Endometrial microvascular endothelial cells (primary cell): ENCODE measurements around the gene LCMT2. TPM values are rescaled to one million over a fixed set of nuclear protein-coding genes. Genes with fewer than 3 reads are reported as not detected.

Experiments
- in situ Hi-C: cut with HindIII; loops from 2 replicates; pipeline ENCODE4 v1.10.0; 2017; ENCODE audit warnings: low sequenced_read_pairs, low pct_unique_long_range_greater_than_20kb; ENCODE audit errors: inconsistent ontology term
- total RNA-seq: library from RNA; depleted of rRNA; stranded (reverse); fragments of >200 nt; gene quantifications from one replicate; pipeline ENCODE4 v1.2.3, GENCODE V29; 2015; ENCODE audit errors: inconsistent ontology term

LCMT2 gene
- total RNA-seq, 1 donor from 2014 or later: 6.0 TPM

DNA sequence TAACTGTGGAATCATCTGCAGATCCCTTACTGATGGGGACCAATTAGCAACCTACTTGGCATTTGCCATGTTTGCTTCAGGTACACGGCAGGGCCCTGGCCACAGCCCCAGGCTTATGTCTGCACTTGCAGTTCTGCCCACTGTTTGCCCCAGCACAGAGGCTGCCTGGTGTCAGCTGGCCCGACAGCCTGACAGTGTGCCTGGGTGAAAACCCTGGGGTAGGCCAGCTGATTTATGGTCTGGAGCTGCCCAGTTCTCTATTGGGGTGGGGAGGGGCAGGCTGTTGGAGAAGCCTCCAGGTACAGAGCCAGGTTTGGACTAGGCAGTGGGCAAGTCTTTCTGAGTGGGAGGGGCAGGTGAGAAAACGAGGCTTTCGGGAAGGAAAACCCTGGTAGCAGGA, 52.5 kb downstream of the LCMT2 start:
- in situ Hi-C loops: no loop called here

DNA sequence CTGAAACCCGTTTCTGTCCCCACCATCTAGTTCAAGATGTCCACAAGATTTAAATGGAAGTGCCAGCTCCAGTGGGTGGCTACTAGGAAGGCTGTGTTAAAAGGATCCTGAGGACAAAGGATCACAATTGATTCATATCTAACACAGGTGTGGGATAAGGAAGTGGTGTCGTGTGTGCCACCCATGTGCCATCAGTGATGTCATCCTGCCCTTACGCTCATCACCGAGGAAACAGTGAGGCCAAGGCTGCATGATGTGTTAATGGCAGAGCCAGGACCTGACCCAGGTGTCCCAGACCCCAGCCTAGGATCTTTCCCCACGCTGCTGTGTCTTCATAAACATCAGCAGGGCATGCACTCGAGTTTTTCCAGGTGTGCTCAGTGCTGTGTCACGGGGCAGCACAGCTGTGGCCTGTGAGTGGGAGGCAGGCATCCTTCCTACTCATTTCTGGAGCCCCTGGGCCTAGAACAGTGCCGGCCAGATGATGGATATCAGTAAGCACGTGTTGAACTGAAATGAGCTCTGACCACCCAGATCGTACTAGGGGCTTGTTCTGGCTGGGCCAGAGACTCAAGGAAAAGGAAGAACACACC, 53.0 kb downstream of the LCMT2 start:
- in situ Hi-C loops: no loop called here

DNA sequence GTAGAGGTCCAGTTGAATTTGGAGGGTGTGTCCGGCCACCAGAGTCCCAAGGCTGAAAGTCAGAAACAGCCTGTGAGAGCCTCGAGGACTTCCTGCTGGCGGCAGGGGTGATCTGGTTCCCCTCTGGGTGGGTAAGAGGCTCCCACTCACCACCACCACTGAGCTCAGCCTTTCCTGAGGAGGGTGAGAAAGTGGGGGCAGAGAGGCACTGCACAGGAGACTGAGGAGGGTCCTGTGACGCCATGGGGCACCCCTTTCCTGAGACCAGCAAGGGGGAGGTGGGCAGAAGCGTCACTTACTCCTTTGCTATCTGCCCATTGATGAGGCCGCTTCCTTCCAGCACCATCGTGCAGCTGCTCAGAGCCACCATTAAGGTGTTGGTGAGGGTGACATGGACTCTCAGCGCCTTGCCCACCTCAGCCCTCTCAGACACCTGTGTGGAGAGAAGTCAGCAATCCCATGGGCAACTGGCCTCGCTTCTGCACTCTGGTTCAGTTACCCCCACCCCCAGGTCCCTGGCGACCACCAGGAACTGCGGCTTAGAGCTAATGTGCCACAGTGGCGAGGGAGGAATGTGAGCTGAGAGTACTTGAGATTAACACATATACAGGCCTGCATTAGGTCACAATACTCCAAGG, 53.7 kb downstream of the LCMT2 start:
- in situ Hi-C loops: no loop called here

DNA sequence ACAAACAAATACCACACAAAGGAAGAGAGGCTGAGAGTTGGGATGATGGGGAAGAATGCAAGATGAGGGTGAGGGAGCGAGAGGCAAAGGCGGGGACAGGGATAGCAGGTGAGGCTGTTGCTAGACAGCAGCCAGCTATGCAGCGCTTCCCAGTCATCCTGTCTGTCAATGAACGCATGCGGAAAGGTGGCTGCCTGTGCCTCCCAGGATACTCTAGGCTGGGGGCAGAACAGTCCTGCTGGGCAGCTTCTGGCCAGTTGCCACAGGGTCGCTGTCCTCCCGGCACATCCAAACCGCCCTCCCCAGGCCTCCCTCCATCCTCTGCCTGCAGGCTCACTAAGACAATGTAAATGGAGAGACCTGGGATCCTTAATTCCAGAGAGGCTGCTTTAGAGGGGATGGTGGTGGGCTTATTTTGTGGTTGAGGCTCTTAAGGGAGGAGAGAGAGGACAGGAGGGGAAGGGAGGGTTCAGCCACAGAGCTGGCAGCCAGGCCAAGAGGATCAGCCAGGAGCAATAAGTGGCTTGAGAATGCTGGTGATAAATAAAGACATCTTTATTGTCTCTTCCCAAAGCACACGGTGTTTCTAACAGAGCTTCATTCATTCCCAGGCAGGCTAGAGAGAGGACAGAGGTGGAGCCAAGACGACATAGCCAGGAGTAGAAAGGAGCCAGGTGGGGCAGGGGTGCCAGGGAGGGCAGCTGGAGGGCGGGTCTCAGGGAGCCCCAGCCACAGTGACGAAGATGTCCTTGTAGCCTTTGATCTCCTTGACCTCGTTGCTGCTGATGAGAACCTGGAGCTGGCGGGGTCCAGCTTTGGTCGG, 54.4 kb downstream of the LCMT2 start:
- in situ Hi-C loops: no loop called here

GRCh38 chr15:43274136-43274535, 56.2 kb downstream of the LCMT2 start:
- in situ Hi-C loops: no loop called here

Other genes starting within 250 kb of the LCMT2 start
- 18.4 TPM for gene UBR1, start 224.5 kb downstream of the LCMT2 start, total RNA-seq
- 34.0 TPM for gene TMEM62, start 197.0 kb downstream of the LCMT2 start, total RNA-seq
- 54.4 TPM for gene CCNDBP1, start 145.2 kb downstream of the LCMT2 start, total RNA-seq
- gene EPB42, start 109.6 kb downstream of the LCMT2 start, total RNA-seq: not detected
- not detected for gene TGM5, start 63.6 kb downstream of the LCMT2 start, total RNA-seq
- not detected for gene TGM7, start 28.3 kb downstream of the LCMT2 start, total RNA-seq
- 8.6 TPM for gene ZSCAN29, start 40.5 kb upstream of the LCMT2 start, total RNA-seq
- gene TUBGCP4, start 40.5 kb upstream of the LCMT2 start, total RNA-seq: 22.0 TPM
- 41.0 TPM for gene TP53BP1, start 162.6 kb upstream of the LCMT2 start, total RNA-seq
- gene MAP1A, start 187.0 kb upstream of the LCMT2 start, total RNA-seq: 12.7 TPM